AG09319 (cell line): Measurements from ENCODE around the gene FAAP20.
A peak's percentile ranks its signal among the peaks of the same experiment; 100 is the strongest.

Experiments
- DNase-seq: peaks from one replicate; pipeline ENCODE4 v3.0.0-alpha.2; 2010; ENCODE audit warnings: low read depth; ENCODE audit errors: extremely low read depth
- CTCF ChIP-seq: IDR thresholded peaks from 2 replicates; pipeline ENCODE4 v1.5.1; 2011; ENCODE audit warnings: low read depth, mild to moderate bottlenecking, inconsistent platforms, low read length, moderate library complexity

FAAP20 gene

GRCh38 chr1:2233468-2233867 is 38.9 kb upstream of the FAAP20 start:
- no peak for TF ChIP-seq CTCF
- DNase-seq = no peak

GRCh38 chr1:2232916-2233438 is 38.4 kb upstream of the FAAP20 start:
- no peak for DNase-seq

GRCh38 chr1:2232255-2232915 is 37.8 kb upstream of the FAAP20 start:
- no peak for TF ChIP-seq CTCF

More at GRCh38 chr1:2232916-2233438, 38.4 kb upstream of the FAAP20 start:
- no peak for TF ChIP-seq CTCF

DNA sequence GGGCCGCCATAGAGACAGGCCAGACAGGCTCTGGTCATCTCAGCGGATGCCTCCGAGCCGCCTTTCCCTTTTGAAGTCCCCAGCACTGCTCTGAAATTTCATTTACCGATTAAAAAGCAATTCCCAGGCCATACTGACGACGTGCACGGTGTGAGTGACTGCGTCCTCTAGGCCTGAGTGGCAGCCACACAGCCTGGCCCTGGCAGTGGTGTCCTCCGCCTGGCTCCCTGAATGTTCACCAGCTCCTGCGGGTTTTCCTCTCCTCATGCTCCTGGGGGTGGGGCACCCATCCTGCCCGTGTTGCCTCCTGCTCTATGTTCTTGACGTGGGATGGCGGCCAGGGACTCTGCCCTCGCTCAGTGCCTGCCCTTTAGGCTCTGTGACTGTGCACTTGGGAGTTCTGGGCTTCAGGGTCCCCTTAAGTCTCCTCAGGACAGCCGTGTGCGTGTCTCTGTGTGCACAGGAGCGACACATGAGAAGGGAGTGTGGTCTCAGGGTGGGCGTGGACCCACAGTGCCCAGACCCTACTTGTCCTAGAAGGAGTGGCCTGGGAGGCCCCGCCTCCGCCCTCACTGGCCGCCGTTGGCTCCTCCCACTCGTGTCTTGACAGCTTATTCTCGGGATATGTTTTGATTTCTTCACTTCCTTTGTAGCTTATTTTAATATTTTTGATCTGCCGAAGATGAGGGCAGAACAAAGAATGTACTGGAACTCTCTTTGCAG is 37.1 kb upstream of the FAAP20 start:
- DNase-seq = peak; percentile 53
- no peak for TF ChIP-seq CTCF

More at GRCh38 chr1:2232255-2232915, 37.8 kb upstream of the FAAP20 start:
- DNase-seq = no peak

DNA sequence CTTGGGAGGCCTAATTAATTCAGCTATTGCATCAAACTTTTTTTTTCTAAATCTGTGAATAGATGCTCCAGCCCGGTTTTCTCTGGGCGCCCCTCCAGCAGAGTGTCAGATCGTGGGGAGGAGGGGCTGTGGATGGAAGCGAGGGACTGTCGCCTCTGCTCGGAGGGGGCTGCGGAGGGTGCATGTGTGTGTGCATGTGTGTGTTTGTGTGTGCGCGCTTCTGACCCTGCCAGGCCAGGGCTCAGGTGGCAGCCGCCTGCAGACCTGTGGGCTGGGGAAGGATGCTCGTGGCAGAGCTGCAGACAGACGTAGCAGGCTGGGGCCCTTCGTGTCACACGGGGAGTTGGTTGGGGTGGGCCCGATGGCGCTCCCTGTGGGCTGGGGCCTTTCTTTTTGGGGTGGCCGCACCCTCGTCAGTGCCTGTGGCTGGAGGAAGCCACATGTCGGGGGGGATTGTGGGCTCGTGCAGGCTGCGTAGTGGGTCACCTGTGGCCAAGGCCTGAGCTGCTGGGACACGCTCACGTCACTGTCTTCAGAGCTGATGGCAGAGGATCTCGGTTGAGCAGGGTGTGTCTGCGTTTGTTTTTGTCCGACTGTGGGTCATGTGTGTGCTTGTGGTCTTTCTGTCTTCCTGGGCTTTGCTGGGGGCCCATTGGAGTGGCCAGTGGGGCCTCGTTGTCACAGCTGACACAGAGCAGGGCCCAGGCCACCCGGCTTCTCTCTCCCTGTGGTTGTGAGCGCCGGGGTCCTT is 36.4 kb upstream of the FAAP20 start:
- no peak for TF ChIP-seq CTCF
- no peak for DNase-seq

- no peak for DNase-seq
Measured at GRCh38 chr1:2229911-2230731, 35.5 kb upstream of the FAAP20 start.

More at GRCh38 chr1:2229911-2230731, 35.5 kb upstream of the FAAP20 start:
- no peak for TF ChIP-seq CTCF
